GM19463 (cell line): ENCODE data around the gene RAD54L2.
"Not testable (repeated sequence)": the region's sequence is repeated elsewhere in the genome, so short reads cannot be mapped to it uniquely, and the experiment has no call there.

Experiments
- ATAC-seq: cut with Tn5 transposase; IDR thresholded peaks from one replicate; pipeline ENCODE4 v1.9.1; 2021; ENCODE audit warnings: mild to moderate bottlenecking, moderate library complexity; ENCODE audit not compliant: unreplicated experiment

Gene RAD54L2

DNA sequence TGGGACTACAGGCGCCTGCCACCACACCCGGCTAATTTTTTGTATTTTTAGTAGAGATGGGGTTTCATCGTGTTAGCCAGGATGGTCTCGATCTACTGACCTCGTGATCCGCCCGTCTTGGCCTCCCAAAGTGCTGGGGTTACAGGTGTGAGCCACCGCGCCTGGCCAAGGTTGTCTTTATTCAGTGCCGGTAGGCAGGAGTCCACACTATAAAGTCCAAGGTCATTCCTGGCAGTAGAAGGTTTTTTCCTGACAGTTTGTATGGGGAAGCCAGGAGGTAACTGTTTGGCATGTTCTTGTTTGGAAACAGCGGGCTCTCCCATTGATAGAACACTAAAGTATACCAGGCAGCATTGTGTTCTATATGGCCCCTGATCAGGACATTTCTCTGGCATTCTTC is 4.1 kb downstream of the RAD54L2 start:
- ATAC-seq: not testable (repeated sequence)

DNA sequence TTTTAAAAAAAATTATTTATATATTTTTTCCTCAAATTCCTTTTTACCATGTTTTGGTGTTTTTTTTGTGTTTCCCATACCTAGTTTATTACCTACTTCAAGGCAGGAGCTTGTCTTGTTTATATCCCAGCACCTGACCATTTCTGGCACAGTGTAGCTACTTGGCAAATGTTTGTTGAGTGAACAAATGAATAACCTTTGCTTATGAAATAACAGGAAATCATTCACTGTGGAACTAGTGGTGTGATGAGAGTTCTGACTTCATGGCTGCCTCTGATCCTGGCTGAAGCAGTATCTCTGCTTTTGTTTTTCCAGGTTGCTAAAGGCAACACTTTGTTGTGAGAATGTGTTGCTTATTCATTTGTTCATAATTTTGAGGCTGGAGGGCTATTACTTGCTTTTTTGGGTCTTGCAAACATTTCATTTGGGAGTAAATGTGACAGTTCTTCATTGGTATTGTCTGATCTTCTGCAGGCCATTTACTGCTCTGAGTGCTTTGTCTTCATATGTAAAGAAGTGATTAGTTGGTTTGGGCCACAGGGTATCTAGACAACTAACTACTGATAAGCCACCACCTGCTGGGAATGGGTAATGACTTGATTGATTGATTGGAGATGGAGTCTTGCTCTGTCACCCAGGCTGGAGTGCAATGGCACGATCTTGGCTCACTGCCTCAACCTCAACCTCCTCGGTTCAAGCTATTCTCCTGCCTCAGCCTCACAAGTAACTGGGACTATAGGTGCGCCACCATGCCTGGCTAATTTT is 5.7 kb downstream of the RAD54L2 start:
- ATAC-seq: no peak

DNA sequence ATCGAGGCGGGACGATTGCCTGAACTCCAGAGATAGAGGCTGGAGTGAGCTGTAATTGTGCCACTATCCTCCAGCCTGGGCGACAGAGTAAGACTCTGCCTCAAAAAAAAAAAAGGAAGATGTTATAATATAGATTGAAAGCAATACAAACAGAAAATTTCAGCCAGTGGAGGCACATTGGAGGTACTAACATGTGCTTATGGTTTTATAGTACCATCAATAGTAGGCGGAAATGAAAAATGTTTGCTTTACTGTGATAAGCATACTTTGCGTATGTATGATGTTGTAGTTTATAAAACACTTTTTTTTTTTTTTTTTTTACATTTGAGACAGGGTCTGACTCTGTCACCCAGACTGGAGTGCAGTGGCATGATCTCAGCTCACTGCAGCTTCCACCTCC is 8.8 kb downstream of the RAD54L2 start:
- no peak for ATAC-seq

DNA sequence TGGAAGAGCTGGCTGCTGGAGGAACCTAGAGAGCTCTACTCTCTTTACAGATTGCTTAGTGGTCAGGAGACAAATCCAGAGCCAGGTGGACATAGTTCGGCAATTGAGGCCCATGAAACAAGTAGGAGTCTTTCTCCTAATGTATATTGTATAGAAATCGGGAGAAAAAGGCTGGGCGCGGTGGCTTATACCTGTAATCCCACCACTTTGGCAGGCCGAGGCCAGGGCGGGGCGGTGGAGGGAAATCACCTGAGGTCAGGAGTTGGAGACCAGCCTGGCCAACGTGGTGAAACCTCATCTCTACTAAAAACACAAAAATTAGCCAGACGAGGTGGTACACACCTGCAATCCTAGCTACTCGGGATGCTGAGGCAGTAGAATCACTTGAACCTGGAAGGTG is 10.8 kb downstream of the RAD54L2 start:
- no peak for ATAC-seq

DNA sequence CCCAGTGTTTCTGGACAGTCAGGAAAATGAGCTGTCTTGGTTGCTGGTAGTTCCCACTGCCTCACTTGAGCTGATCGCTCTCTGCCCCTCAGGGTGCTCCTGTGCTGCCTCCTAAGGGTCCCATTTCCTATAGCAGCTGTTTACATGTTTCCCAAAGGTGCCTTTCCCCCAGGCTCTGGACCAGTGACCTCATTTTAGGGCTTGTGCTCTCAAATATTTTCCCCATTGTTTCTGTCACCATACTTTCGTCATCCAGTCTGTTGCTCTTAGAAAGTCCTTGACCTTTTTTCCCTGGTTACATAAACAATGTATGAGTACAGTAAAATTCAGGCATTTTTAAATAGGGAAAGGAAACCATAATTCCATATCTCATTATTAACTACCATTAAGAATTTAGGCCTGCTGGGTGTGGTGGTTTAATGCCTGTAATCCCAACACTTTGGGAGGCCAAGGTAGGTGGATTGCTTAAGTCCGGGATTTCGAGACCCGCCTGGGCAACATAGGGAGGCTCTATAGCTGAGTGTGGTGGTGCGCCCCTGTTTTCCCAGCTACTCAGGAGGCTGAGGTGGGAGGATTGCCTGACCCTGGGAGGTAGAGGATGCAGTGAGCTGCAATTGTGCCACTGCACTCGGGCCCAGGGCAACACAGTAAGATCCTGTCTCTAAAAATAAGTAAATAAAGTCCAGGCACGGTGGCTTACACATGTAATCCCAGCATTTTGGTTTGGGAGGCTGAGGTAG is 11.7 kb downstream of the RAD54L2 start:
- no peak for ATAC-seq

DNA sequence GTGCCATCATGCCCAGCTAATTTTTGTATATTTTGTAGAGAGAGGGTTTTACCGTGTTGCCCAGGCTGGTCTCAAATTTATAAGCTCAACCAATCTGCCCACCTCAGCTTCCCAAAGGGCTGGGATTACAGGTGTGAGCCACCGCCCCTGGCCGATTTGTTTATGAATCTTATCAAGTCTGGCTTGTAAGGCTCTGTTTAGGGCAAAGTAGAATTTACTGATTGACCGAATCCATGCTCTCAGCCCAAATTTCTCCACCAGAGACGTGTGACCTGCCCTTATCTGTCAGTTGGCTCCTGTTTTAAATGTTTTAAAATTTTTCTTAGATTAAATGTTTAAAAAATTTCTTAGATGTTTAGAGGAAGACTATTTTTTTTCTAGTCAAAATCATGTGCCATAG is 19.5 kb downstream of the RAD54L2 start:
- ATAC-seq: no peak

DNA sequence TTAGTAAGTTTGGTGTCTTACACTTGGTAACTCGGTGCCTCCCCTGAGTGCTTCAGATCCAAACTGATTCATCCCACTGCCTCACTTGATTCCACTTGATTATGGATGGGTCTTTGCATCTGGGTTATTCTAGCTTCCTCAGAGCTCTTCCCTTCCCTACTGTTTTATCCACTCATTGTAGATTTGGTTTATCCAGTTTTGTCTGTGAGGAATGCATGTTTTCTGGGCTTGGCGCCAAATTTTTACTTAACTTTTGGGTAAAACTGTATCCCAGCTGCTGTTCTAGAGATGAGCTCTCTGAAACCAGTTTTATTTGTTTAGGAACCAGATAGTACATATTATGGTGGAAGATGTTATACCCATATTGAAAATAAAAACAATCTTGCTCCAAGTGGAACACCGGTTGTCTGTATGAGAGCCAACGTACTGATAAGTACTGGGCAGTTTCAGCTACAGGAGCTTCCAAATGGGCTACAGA is 20.9 kb downstream of the RAD54L2 start:
- no peak for ATAC-seq

DNA sequence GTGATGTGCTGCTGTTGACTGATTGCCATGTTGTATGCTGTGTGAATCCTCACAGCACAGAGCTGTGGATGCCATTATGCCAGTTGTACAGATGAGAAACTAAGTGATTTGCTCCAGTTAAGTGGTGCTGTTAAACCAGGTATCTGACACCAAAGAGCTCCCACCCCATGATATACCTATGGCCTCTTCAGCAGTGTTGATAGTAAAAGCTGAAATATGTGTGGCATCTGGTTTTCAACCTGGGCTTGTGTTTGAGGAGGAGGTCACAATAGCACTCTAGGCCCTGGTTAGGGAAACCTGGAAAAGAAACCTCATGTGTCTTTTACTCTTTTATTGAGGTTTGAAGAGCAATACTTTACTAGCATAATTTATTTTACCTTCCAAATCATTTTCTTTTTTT is 21.4 kb downstream of the RAD54L2 start:
- ATAC-seq: no peak

DNA sequence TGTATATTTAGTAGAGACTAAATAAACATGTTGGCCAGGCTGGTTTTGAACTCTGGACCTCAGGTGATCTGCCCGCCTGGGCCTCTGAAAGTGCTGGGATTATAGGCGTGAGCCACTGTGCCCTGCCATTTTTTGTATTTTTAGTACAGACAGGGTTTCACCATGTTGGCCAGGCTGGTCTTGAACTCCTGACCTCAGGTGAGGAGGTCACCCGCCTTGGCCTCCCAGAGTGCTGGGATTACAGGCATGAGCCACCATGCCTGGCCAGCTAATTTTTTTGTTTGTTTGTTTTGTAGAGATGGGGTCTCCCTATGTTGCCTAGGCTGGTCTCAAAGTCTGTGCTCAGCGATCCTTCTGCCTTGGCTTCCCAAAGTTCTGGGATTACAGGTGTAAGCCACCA is 23.9 kb downstream of the RAD54L2 start:
- ATAC-seq: not testable (repeated sequence)

DNA sequence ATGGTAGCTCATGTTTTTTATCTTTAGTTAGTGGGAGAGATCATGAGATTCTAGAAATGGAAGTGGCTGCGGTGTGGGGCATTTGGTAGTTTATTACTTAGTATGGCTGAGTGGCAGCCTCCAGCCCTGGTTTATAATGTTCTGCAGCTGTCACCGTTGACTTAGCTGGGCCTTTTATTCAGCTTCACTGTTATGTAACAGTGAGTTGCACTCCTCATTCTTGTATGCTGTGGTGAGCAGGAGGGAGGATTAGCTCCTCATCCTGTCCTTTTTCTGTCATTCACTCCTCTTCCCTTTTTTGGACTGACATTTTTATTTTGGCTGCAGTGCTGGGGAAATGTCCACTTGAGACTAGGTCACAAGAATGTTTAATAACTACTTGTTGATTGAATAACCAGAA is 29.5 kb downstream of the RAD54L2 start:
- no peak for ATAC-seq

DNA sequence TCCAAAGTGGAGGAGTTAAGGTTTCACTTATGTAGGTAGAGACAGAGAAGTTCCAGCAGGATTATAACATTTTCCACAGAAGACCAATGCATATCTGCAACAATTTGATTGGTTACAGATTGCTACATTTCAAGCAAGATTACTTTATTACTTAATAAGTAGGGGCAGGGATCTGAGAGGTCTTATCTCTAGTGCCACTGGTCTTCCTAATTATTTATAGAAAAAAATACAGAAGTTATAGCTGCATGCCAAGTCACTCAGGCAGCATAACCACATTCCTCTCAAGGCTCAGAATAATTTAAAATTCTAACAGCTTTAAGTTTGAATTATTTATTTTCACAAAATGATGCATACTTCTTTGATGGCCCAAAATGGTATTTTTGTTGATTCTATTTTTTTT is 30.5 kb downstream of the RAD54L2 start:
- ATAC-seq: no peak

DNA sequence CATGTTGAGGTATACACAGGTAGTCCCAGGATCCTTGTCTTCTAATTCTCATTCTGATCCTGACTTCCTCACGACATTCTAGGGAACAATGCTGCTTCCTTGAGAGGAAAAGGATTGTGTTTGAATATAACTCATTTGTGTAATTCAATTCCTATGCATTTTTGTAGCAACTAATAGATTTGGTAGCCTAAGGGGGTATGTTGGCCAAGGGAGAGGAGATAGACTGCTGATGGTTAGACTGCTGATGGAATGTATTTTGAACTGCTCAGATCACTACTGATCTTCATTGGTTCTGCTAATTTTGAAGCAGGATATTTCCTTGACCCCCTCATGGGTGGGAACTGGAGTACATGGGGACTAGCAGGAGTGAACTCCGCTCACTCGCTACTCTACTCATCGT is 39.7 kb downstream of the RAD54L2 start:
- no peak for ATAC-seq

DNA sequence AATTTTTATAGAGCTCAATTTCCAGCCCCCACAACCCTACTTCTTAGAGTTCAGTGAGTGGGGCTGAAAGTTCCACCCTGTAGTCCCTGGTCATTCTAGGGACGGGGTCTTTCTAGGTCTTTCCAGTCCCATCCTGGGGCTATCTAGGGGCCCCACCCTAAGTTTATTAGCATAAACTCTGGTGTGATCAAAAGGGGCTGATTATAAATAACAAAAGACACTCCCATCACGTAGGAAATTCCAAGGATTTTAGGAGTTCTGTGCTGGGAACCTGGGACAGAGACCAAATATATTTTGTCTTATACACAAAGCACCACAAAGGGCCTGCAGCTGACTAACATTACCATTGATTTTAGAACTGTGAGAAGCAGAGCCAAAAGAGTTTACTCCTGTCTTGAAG is 41.9 kb downstream of the RAD54L2 start:
- ATAC-seq: no peak

DNA sequence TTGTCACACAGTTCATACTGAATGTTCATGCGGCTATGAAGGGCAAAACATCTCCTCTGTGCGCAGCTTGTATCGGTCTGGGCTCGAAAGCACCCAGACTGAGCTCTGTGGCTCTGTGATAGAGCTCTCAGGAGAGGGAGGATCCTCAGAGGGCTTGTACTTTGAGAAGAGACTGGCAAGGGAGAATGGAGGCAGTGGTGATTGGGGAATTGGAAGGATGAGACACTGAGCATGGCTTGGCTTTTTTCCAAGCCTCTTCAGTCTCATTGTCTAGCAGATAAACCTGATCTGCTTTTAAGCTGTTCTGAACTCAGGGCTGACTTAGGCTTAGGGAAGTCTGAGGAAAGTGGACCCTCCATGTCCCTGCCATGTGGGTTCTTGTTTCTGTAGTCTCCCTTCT is 43.0 kb downstream of the RAD54L2 start:
- no peak for ATAC-seq

DNA sequence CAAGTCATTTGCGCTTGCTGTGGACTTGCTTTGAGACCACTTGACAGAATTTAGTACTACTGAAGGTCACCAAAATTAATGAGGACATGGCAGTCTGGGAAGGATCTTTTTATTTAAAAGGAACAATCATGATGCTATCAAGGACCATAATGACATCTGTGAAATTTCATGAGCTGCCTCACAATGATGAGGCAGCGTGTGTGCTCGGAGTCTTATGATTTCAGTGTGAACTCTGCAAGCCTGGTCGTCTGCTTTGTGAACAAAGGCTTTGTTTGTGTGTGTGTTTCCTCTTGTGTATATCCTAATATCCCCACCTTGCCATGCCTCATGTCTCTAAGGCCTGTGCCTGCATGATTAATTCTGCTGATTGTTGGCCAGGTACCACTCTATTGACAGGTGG is 46.7 kb downstream of the RAD54L2 start:
- ATAC-seq: no peak

DNA sequence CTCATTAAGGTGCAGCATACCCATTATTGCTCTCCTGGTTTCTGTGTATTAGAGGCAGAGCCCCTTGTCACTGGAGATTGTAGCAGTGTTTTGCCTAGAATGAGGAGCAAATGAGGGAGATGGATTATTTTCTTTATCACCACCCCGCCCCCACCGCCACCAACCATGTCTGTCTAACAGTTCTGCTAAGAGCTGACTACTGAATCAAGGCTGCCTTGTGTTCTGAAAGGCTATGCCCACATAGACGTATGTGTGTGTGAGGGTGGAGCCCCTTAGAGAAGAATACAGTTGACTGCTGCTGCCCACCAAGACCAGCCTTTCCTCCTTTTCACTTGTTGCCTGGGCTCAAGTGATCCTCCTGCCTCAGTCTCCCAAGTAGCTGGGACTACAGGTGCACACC is 47.4 kb downstream of the RAD54L2 start:
- ATAC-seq: no peak
